Esophagus squamous epithelium (tissue), 5 donors: ENCODE data around the gene NIPBL. TPM values are rescaled to one million over a fixed set of nuclear protein-coding genes. Genes with fewer than 3 reads are reported as not detected.

Source experiments
- DNase-seq: peaks from one replicate; lab custom pipeline; 2025; lab: John Stamatoyannopoulos, UW
- H3K27ac ChIP-seq, 4 donors: fragments of 200-600 bp; sonication (generic); one replicate each; pipeline ENCODE4 v1.5.1; 2016 to 2019; ENCODE audit warnings: mild to moderate bottlenecking in 1 of 4
- H3K27me3 ChIP-seq, 4 donors: fragments of 200-600 bp; sonication (generic); 1 replicate in 3 of 4; 2 replicates in 1 of 4; pipeline versions ENCODE4 v1.5.1 to v1.6.0; 2017 to 2021; ENCODE audit warnings: antibody characterized with exemption in 1 of 4
- H3K36me3 ChIP-seq, 3 donors: fragments of 200-600 bp; sonication (generic); one replicate each; pipeline ENCODE4 v1.5.1; 2016 to 2019
- H3K4me1 ChIP-seq, 3 donors: fragments of 200-600 bp; sonication (generic); one replicate each; pipeline ENCODE4 v1.5.1; 2017 to 2019
- H3K4me3 ChIP-seq, 4 donors: fragments of 200-600 bp; sonication (generic); 1 replicate in 3 of 4; 2 replicates in 1 of 4; pipeline ENCODE4 v1.5.1; 2016 to 2019; ENCODE audit warnings: mild to moderate bottlenecking in 2 of 4, moderate library complexity in 1 of 4
- H3K9me3 ChIP-seq, 3 donors: fragments of 200-600 bp; sonication (generic); one replicate each; pipeline ENCODE4 v1.5.1; 2016 to 2019
- POLR2A ChIP-seq, 4 donors: fragments of 450-650 bp; IDR thresholded peaks; one replicate each; pipeline ENCODE4 v1.6.1; 2017; ENCODE audit warnings: antibody characterized with exemption in 4 of 4, mild to moderate bottlenecking in 4 of 4, moderate library complexity in 3 of 4
- WGBS, 2 donors: methylation state at CpG; one replicate each; pipeline ENCODE4 v1.1.5; 2018; 5-methylcytosine and 5-hydroxymethylcytosine counted together
- intact Hi-C: fragments of 100-400 bp; cut with DNase I; formaldehyde crosslinking; loops from one replicate; pipeline ENCODE4 v1.15.0; 2022
- total RNA-seq, 4 donors: library from RNA; depleted of rRNA; stranded (reverse); fragments of >200 nt; gene quantifications; one replicate each; pipeline ENCODE4 v1.1.0, GENCODE V29; 2016
- TF ChIP-seq, protein P1 (sequence below), 6 experiments: fragments of 450-650 bp in 4 of 6; fragments of 200-600 bp in 2 of 6; sonication (generic) in 2 of 6; IDR thresholded peaks; one replicate each; pipeline ENCODE4 v1.5.1; 2016 to 2019; ENCODE audit warnings: antibody characterized with exemption in 6 of 6, mild to moderate bottlenecking in 4 of 6, moderate library complexity in 4 of 6
- donor health status: DM: yes; HTN: yes; CAD: no.

The NIPBL gene
- total RNA-seq, 4 donors from 2014 or later: 19.4 to 50.0 (median 31.3) TPM

DNA sequence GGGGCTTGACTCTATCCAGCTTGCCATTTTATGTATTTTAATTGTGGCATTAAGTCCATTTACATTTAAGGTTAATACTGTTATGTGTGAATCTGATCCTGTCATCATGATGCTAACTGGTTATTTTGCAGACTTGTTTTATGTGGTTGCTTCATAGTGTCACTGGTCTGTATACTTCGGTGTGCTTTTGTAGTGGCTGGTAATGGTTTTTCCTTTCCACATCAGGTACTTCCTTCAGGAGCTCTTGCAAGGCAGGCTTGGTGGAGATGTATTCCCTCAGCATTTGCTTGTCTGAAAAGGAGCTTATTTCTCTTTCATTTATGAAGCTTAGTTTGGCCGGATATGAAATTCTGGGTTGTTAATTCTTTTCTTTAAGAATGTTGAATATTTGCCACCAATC is 226.7 kb downstream of the NIPBL start:
- H3K27ac ChIP-seq: no peak overlapping the region
- intact Hi-C loops: no loop called here
- H3K4me1 ChIP-seq: no peaks in the 10 kb centered on the region
- H3K27me3 ChIP-seq: no peaks in the 10 kb centered on the region
- WGBS, 2 donors: 79 to 95% methylated on average over 2 of the region's 2 CpGs
- TF ChIP-seq POLR2A (IDR thresholded peaks at IDR 0.05): no peak
- TF ChIP-seq, protein P1, sequence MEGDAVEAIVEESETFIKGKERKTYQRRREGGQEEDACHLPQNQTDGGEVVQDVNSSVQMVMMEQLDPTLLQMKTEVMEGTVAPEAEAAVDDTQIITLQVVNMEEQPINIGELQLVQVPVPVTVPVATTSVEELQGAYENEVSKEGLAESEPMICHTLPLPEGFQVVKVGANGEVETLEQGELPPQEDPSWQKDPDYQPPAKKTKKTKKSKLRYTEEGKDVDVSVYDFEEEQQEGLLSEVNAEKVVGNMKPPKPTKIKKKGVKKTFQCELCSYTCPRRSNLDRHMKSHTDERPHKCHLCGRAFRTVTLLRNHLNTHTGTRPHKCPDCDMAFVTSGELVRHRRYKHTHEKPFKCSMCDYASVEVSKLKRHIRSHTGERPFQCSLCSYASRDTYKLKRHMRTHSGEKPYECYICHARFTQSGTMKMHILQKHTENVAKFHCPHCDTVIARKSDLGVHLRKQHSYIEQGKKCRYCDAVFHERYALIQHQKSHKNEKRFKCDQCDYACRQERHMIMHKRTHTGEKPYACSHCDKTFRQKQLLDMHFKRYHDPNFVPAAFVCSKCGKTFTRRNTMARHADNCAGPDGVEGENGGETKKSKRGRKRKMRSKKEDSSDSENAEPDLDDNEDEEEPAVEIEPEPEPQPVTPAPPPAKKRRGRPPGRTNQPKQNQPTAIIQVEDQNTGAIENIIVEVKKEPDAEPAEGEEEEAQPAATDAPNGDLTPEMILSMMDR (IDR thresholded peaks at IDR 0.05): no peak
- DNase-seq: no peak
- H3K4me3 ChIP-seq: no peak overlapping the region
- H3K36me3 ChIP-seq: peaks cover 0 to 52% (median 0%) of the 10 kb centered on the region in 3 donors
- peaks cover 0 to 17% (median 8%) of the 10 kb centered on the region in 3 donors for H3K9me3 ChIP-seq

DNA sequence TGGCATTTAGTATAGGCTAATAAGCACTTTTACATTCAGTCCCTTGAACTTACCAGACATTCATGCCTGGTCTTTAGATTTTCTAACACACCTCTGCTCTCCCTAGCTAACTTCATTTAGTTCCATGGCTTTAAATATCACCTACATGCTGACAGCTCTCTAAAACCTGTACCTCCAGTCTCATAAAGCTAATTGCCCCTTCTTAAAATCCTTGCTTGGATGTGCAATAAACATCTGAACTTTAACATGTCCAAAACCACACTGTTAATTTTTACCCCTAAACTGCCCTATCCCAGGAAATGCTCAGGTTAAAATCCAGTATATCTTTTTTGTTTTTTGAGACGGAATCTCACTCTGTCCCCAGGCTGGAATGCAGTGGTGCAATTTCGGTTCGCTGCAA is 232.8 kb downstream of the NIPBL start:
- H3K27me3 ChIP-seq: no peaks in the 10 kb centered on the region
- H3K4me1 ChIP-seq: no peaks in the 10 kb centered on the region
- TF ChIP-seq, protein P1 (IDR thresholded peaks at IDR 0.05): no peak
- TF ChIP-seq POLR2A (IDR thresholded peaks at IDR 0.05): no peak
- H3K9me3 ChIP-seq: no peaks in the 10 kb centered on the region
- no peak overlapping the region for H3K27ac ChIP-seq
- DNase-seq: no peak
- WGBS, 2 donors: 96 to 100% methylated on average over 3 of the region's 3 CpGs
- H3K36me3 ChIP-seq: peaks cover 0 to 96% (median 0%) of the 10 kb centered on the region in 3 donors
- no peak overlapping the region for H3K4me3 ChIP-seq
- intact Hi-C loops: no loop called here

GRCh38 chr5:37110135-37110534 is 233.6 kb downstream of the NIPBL start:
- Histone ChIP-seq H3K27ac (no peak overlapping the region), H3K4me1 (no peaks in the 10 kb centered on the region), H3K9me3 (no peaks in the 10 kb centered on the region), H3K27me3 (no peaks in the 10 kb centered on the region), H3K4me3 (no peak overlapping the region), H3K36me3 (peaks cover 0 to 96% (median 0%) of the 10 kb centered on the region in 3 donors)
- intact Hi-C loops: no loop called here
- no peak for DNase-seq
- TF ChIP-seq, protein P1 (IDR thresholded peaks at IDR 0.05): no peak
- TF ChIP-seq POLR2A (IDR thresholded peaks at IDR 0.05): no peak
- WGBS, 2 donors: 88 to 100% methylated on average over 1 of the region's 1 CpG

DNA sequence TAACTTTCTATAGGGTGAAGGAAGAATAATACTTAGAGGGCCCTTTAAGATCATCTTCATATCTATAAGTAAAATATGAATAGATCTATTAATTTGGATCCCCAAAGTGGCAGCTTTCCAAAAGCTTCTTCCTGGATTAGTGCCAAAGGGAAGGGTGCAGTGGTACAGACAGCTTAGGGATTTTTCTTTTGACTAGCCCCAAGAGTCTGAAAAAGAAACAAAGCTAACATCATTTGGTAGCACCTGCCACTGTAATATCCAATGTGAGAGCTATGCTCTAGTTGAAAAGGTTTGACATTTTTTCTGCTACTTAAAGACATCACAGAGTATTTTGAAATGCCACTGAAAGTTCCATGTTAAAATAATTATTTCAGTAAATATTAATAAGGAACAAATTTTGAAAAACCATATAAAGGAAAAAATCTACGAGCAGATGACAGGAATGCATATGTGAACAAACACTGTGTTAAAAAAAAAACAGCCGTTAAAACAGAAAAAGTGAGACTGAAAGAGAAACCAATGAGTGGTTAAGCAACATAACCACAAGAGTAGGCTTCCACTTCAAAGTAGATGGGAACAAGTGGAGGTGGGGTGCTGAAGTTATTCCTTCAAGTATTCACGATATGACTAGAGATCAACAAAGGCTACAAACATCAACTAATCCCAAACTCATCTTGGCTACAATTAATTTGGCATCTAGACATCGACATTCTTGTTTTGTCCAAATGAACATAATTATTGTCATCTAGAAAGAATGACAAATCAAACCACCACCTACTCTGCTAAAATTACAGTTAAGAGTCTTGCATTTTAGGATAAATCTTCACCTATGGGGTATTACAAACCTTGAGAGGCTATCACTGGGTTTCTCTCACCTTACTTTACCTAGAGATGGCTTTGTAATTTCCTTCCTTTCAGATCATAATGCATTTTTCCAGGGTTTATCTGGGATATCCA is 235.1 kb downstream of the NIPBL start:
- no peak overlapping the region for H3K4me3 ChIP-seq
- no peak overlapping the region for H3K27ac ChIP-seq

More for the DNA sequence above, 235.1 kb downstream of the NIPBL start:
- no peaks in the 10 kb centered on the region for H3K27me3 ChIP-seq
- TF ChIP-seq, protein P1 (IDR thresholded peaks at IDR 0.05): no peak
- TF ChIP-seq POLR2A (IDR thresholded peaks at IDR 0.05): no peak
- 69 to 83% methylated on average over 4 of the region's 4 CpGs for WGBS, 2 donors
- no peak for DNase-seq
- H3K4me1 ChIP-seq: no peaks in the 10 kb centered on the region
- intact Hi-C loops: no loop called here
- peaks cover 0 to 97% (median 0%) of the 10 kb centered on the region in 3 donors for H3K36me3 ChIP-seq
- H3K9me3 ChIP-seq: no peaks in the 10 kb centered on the region
